Right lobe of liver (tissue), 4 donors: Measurements from ENCODE around the gene NME4.

Source experiments
- POLR2A ChIP-seq: fragments of 450-650 bp; IDR thresholded peaks from one replicate; pipeline ENCODE4 v1.6.1; 2017; ENCODE audit warnings: antibody characterized with exemption, mild to moderate bottlenecking
- TF ChIP-seq, protein P1 (sequence below), 4 donors: fragments of 200-600 bp in 3 of 4; fragments of 450-650 bp in 1 of 4; IDR thresholded peaks; one replicate each; pipeline versions ENCODE4 v1.5.1 to v1.8.0; 2016 to 2022; ENCODE audit warnings: antibody characterized with exemption in 4 of 4, mild to moderate bottlenecking in 2 of 4
- donor health status: DM: no; HTN: no; CAD: no.
- donor health status: DM: no; HTN: no; CAD: no.
- donor health status: DM: no; HTN: yes; CAD: no.

DNA sequence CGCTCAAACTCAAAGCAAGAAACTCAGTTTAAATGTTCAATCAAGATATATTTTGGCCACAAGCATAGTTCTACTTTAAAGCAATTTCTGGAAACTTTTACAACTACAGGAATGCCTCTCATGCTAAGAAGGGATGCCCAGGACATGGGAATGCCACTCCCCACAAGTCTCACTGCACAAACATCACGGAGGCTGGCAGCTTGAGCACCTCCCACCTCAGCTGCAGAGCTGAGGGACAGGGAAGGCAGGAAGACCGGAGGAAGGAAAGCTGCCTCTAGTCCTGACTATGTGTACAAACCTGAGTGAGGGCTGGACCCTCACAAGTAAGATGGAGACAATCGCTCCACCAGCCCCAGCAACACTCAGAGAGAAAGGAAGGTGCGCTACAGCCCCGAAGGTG lies 49.8 kb upstream of the NME4 start:
- TF ChIP-seq, protein P1, sequence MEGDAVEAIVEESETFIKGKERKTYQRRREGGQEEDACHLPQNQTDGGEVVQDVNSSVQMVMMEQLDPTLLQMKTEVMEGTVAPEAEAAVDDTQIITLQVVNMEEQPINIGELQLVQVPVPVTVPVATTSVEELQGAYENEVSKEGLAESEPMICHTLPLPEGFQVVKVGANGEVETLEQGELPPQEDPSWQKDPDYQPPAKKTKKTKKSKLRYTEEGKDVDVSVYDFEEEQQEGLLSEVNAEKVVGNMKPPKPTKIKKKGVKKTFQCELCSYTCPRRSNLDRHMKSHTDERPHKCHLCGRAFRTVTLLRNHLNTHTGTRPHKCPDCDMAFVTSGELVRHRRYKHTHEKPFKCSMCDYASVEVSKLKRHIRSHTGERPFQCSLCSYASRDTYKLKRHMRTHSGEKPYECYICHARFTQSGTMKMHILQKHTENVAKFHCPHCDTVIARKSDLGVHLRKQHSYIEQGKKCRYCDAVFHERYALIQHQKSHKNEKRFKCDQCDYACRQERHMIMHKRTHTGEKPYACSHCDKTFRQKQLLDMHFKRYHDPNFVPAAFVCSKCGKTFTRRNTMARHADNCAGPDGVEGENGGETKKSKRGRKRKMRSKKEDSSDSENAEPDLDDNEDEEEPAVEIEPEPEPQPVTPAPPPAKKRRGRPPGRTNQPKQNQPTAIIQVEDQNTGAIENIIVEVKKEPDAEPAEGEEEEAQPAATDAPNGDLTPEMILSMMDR (IDR thresholded peaks at IDR 0.05) = no peak
- no peak for TF ChIP-seq POLR2A
